Measurements from ENCODE around the gene PRICKLE2.

Gene PRICKLE2

GRCh38 chr3:64176461-64176996 is 48.7 kb downstream of the PRICKLE2 start:
- TF ChIP-seq SIN3A (IDR thresholded peaks at IDR 0.05; ENCODE audit: borderline replicate concordance, insufficient read depth, low read length) (no peak), TAF1 (IDR thresholded peaks at IDR 0.05; ENCODE audit: borderline replicate concordance, insufficient read depth, low read length) (no peak), FOXP2 (optimal IDR thresholded peaks at IDR 0.05; ENCODE audit: borderline replicate concordance, extremely low read depth, extremely low read length, insufficient read depth) (no peak), POLR2AphosphoS5 (IDR thresholded peaks at IDR 0.05; ENCODE audit: low read depth, low read length) (no peak), REST (IDR thresholded peaks at IDR 0.05; ENCODE audit: insufficient read depth in 1 of 2, low read depth in 2 of 2, low read length in 2 of 2) (no peak)

- no peak for TF ChIP-seq FOXP2 (optimal IDR thresholded peaks at IDR 0.05; ENCODE audit: borderline replicate concordance, extremely low read depth, extremely low read length, insufficient read depth)
- no peak for TF ChIP-seq POLR2AphosphoS5 (IDR thresholded peaks at IDR 0.05; ENCODE audit: low read depth, low read length)
- TF ChIP-seq SIN3A (IDR thresholded peaks at IDR 0.05; ENCODE audit: borderline replicate concordance, insufficient read depth, low read length): no peak
- TF ChIP-seq TAF1 (IDR thresholded peaks at IDR 0.05; ENCODE audit: borderline replicate concordance, insufficient read depth, low read length): no peak
- no peak for TF ChIP-seq REST (IDR thresholded peaks at IDR 0.05; ENCODE audit: insufficient read depth in 1 of 2, low read depth in 2 of 2, low read length in 2 of 2)
Measured at GRCh38 chr3:64174328-64174727, 50.9 kb downstream of the PRICKLE2 start.

GRCh38 chr3:64173563-64173962 is 51.7 kb downstream of the PRICKLE2 start:
- no peak for TF ChIP-seq POLR2AphosphoS5 (IDR thresholded peaks at IDR 0.05; ENCODE audit: low read depth, low read length)
- TF ChIP-seq SIN3A (IDR thresholded peaks at IDR 0.05; ENCODE audit: borderline replicate concordance, insufficient read depth, low read length): no peak
- TF ChIP-seq REST (IDR thresholded peaks at IDR 0.05; ENCODE audit: insufficient read depth in 1 of 2, low read depth in 2 of 2, low read length in 2 of 2): no peak
- TF ChIP-seq FOXP2 (optimal IDR thresholded peaks at IDR 0.05; ENCODE audit: borderline replicate concordance, extremely low read depth, extremely low read length, insufficient read depth): no peak
- TF ChIP-seq TAF1 (IDR thresholded peaks at IDR 0.05; ENCODE audit: borderline replicate concordance, insufficient read depth, low read length): no peak

GRCh38 chr3:64170270-64170669 is 55.0 kb downstream of the PRICKLE2 start:
- no peak for TF ChIP-seq TAF1 (IDR thresholded peaks at IDR 0.05; ENCODE audit: borderline replicate concordance, insufficient read depth, low read length)
- no peak for TF ChIP-seq FOXP2 (optimal IDR thresholded peaks at IDR 0.05; ENCODE audit: borderline replicate concordance, extremely low read depth, extremely low read length, insufficient read depth)
- TF ChIP-seq REST (IDR thresholded peaks at IDR 0.05; ENCODE audit: insufficient read depth in 1 of 2, low read depth in 2 of 2, low read length in 2 of 2): no peak
- TF ChIP-seq SIN3A (IDR thresholded peaks at IDR 0.05; ENCODE audit: borderline replicate concordance, insufficient read depth, low read length): no peak
- TF ChIP-seq POLR2AphosphoS5 (IDR thresholded peaks at IDR 0.05; ENCODE audit: low read depth, low read length): no peak

GRCh38 chr3:64167868-64168267 is 57.4 kb downstream of the PRICKLE2 start:
- TF ChIP-seq FOXP2 (optimal IDR thresholded peaks at IDR 0.05; ENCODE audit: borderline replicate concordance, extremely low read depth, extremely low read length, insufficient read depth): no peak
- TF ChIP-seq SIN3A (IDR thresholded peaks at IDR 0.05; ENCODE audit: borderline replicate concordance, insufficient read depth, low read length): no peak
- no peak for TF ChIP-seq REST (IDR thresholded peaks at IDR 0.05; ENCODE audit: insufficient read depth in 1 of 2, low read depth in 2 of 2, low read length in 2 of 2)
- TF ChIP-seq POLR2AphosphoS5 (IDR thresholded peaks at IDR 0.05; ENCODE audit: low read depth, low read length): no peak
- no peak for TF ChIP-seq TAF1 (IDR thresholded peaks at IDR 0.05; ENCODE audit: borderline replicate concordance, insufficient read depth, low read length)

Measured in PFSK-1 (cell line).